NCI-H1930 (cell line): ENCODE results near the gene CHST15.

ENCODE experiments used
- DNase-seq, 2 experiments: peaks; one replicate each; lab custom pipeline; 2025; lab: John Stamatoyannopoulos, UW

Gene CHST15

GRCh38 chr10:124064676-124065075 lies 28.7 kb downstream of the CHST15 start:
- no peak for DNase-seq

- DNase-seq, result no peak
Observed at GRCh38 chr10:124063750-124064603, 29.4 kb downstream of the CHST15 start.

GRCh38 chr10:124062390-124062789 lies 31.0 kb downstream of the CHST15 start:
- no peak for DNase-seq

GRCh38 chr10:124061030-124061429 lies 32.4 kb downstream of the CHST15 start:
- DNase-seq, result no peak

GRCh38 chr10:124060148-124060720 lies 33.2 kb downstream of the CHST15 start:
- DNase-seq, result no peak

- no peak for DNase-seq
Observed at GRCh38 chr10:124059551-124059950, 33.8 kb downstream of the CHST15 start.

- DNase-seq, result no peak
Observed at GRCh38 chr10:124058346-124059003, 34.9 kb downstream of the CHST15 start.

- DNase-seq, result no peak
Observed at GRCh38 chr10:124057601-124058000, 35.8 kb downstream of the CHST15 start.

GRCh38 chr10:124056337-124056980 lies 36.9 kb downstream of the CHST15 start:
- DNase-seq, result no peak

GRCh38 chr10:124053971-124054370 lies 39.4 kb downstream of the CHST15 start:
- no peak for DNase-seq

- no peak for DNase-seq
Observed at GRCh38 chr10:124052561-124052960, 40.8 kb downstream of the CHST15 start.

- DNase-seq, result no peak
Observed at GRCh38 chr10:124050021-124051015, 43.1 kb downstream of the CHST15 start.

- no peak for DNase-seq
Observed at GRCh38 chr10:124049484-124049883, 43.9 kb downstream of the CHST15 start.

- no peak for DNase-seq
Observed at GRCh38 chr10:124048371-124049290, 44.8 kb downstream of the CHST15 start.

GRCh38 chr10:124047427-124048152 lies 45.8 kb downstream of the CHST15 start:
- DNase-seq, result no peak

GRCh38 chr10:124045801-124046355 lies 47.5 kb downstream of the CHST15 start:
- no peak for DNase-seq

- DNase-seq, result no peak
Observed at GRCh38 chr10:124045276-124045675, 48.1 kb downstream of the CHST15 start.

- no peak for DNase-seq
Observed at GRCh38 chr10:124044143-124044862, 49.1 kb downstream of the CHST15 start.
